Measurements from ENCODE around the gene CDC27. TPM values are rescaled to one million over a fixed set of nuclear protein-coding genes. Genes with fewer than 3 reads are reported as not detected.

CDC27 gene
- total and polyA plus RNA-seq, 2 donors (not counting 1 experiment from before 2014, with no cell fraction given) = 106 to 137 TPM

GRCh38 chr17:47102914-47103313, 86.2 kb downstream of the CDC27 start:
- H4K20me1 ChIP-seq (ENCODE audit: control insufficient read depth, extremely low read depth, insufficient read depth, low read length) = no peaks in the 10 kb centered on the region

GRCh38 chr17:47099987-47100711, 88.9 kb downstream of the CDC27 start:
- H3K4me2 ChIP-seq (ENCODE audit: extremely low read depth, insufficient read depth, low read length) = peak overlapping the region; percentile 64
- H3K79me2 ChIP-seq (ENCODE audit: control insufficient read depth, insufficient read depth, low read length) = peaks cover 3% of the 10 kb centered on the region
- no peaks in the 10 kb centered on the region for H3K27me3 ChIP-seq (ENCODE audit: control insufficient read depth, insufficient read depth, low read length)
- no peaks in the 10 kb centered on the region for H3K36me3 ChIP-seq (ENCODE audit: control insufficient read depth, insufficient read depth, low read length)
- TF ChIP-seq CTCF (conservative IDR thresholded peaks at IDR 0.05 in 1 of 2, IDR thresholded peaks at IDR 0.05 in 1 of 2; ENCODE audit: low read depth in 1 of 2, low read length in 2 of 2) (no peak), EZH2 (IDR thresholded peaks at IDR 0.05; ENCODE audit: low read length, missing control alignments) (no peak)
- peak overlapping the region; percentile 69 for H2AFZ ChIP-seq (ENCODE audit: low read length)
- peak overlapping the region; percentile 67 for H3K27ac ChIP-seq (ENCODE audit: insufficient read depth, low read length)
- H3K9me3 ChIP-seq (ENCODE audit: control insufficient read depth, insufficient read depth, low read depth, low read length) = no peaks in the 10 kb centered on the region
- no peaks in the 10 kb centered on the region for H3K4me1 ChIP-seq (ENCODE audit: control insufficient read depth, extremely low read depth, insufficient read depth, low read length)
- H4K20me1 ChIP-seq (ENCODE audit: control insufficient read depth, extremely low read depth, insufficient read depth, low read length) = no peaks in the 10 kb centered on the region
- peak; percentile 78 to 87 for DNase-seq (ENCODE audit: low read depth in 2 of 2)
- H3K9ac ChIP-seq (ENCODE audit: insufficient read depth, low read length) = peak overlapping the region; percentile 72
- H3K4me3 ChIP-seq (replicated peaks in 1 of 4; ENCODE audit: control extremely low read depth in 1 of 4, insufficient read depth in 1 of 4, low read depth in 3 of 4, low read length in 4 of 4) = peak overlapping the region; percentile 78 to 88 (median 79)

More at GRCh38 chr17:47102914-47103313, 86.2 kb downstream of the CDC27 start:
- Histone ChIP-seq H3K36me3 (ENCODE audit: control insufficient read depth, insufficient read depth, low read length) (no peaks in the 10 kb centered on the region), H3K4me2 (ENCODE audit: extremely low read depth, insufficient read depth, low read length) (no peak overlapping the region), H3K4me1 (ENCODE audit: control insufficient read depth, extremely low read depth, insufficient read depth, low read length) (no peaks in the 10 kb centered on the region), H3K27me3 (ENCODE audit: control insufficient read depth, insufficient read depth, low read length) (no peaks in the 10 kb centered on the region), H3K27ac (ENCODE audit: insufficient read depth, low read length) (no peak overlapping the region), H3K4me3 (replicated peaks in 1 of 4; ENCODE audit: control extremely low read depth in 1 of 4, insufficient read depth in 1 of 4, low read depth in 3 of 4, low read length in 4 of 4) (no peak overlapping the region), H3K9ac (ENCODE audit: insufficient read depth, low read length) (no peak overlapping the region), H3K9me3 (ENCODE audit: control insufficient read depth, insufficient read depth, low read depth, low read length) (no peaks in the 10 kb centered on the region), H2AFZ (ENCODE audit: low read length) (no peak overlapping the region), H3K79me2 (ENCODE audit: control insufficient read depth, insufficient read depth, low read length) (peaks cover 3% of the 10 kb centered on the region)
- no peak for DNase-seq (ENCODE audit: low read depth in 2 of 2)
- TF ChIP-seq EZH2 (IDR thresholded peaks at IDR 0.05; ENCODE audit: low read length, missing control alignments) (no peak), CTCF (conservative IDR thresholded peaks at IDR 0.05 in 1 of 2, IDR thresholded peaks at IDR 0.05 in 1 of 2; ENCODE audit: low read depth in 1 of 2, low read length in 2 of 2) (no peak)

GRCh38 chr17:47099451-47099986, 89.6 kb downstream of the CDC27 start:
- TF ChIP-seq EZH2 (IDR thresholded peaks at IDR 0.05; ENCODE audit: low read length, missing control alignments) = no peak
- TF ChIP-seq CTCF (conservative IDR thresholded peaks at IDR 0.05 in 1 of 2, IDR thresholded peaks at IDR 0.05 in 1 of 2; ENCODE audit: low read depth in 1 of 2, low read length in 2 of 2) = no peak
- H3K4me1 ChIP-seq (ENCODE audit: control insufficient read depth, extremely low read depth, insufficient read depth, low read length) = no peaks in the 10 kb centered on the region
- peak overlapping the region; percentile 72 for H3K9ac ChIP-seq (ENCODE audit: insufficient read depth, low read length)
- peak overlapping the region; percentile 20 for H2AFZ ChIP-seq (ENCODE audit: low read length)
- peak overlapping the region; percentile 62 for H3K4me2 ChIP-seq (ENCODE audit: extremely low read depth, insufficient read depth, low read length)
- H3K27ac ChIP-seq (ENCODE audit: insufficient read depth, low read length) = peak overlapping the region; percentile 67
- H3K36me3 ChIP-seq (ENCODE audit: control insufficient read depth, insufficient read depth, low read length) = no peaks in the 10 kb centered on the region
- no peaks in the 10 kb centered on the region for H4K20me1 ChIP-seq (ENCODE audit: control insufficient read depth, extremely low read depth, insufficient read depth, low read length)
- peak overlapping the region; percentile 78 to 88 (median 79) for H3K4me3 ChIP-seq (replicated peaks in 1 of 4; ENCODE audit: control extremely low read depth in 1 of 4, insufficient read depth in 1 of 4, low read depth in 3 of 4, low read length in 4 of 4)
- DNase-seq (ENCODE audit: low read depth in 2 of 2) = no peak
- H3K27me3 ChIP-seq (ENCODE audit: control insufficient read depth, insufficient read depth, low read length) = no peaks in the 10 kb centered on the region
- no peaks in the 10 kb centered on the region for H3K9me3 ChIP-seq (ENCODE audit: control insufficient read depth, insufficient read depth, low read depth, low read length)
- peaks cover 3% of the 10 kb centered on the region for H3K79me2 ChIP-seq (ENCODE audit: control insufficient read depth, insufficient read depth, low read length)
